Mucosa of descending colon (tissue), 3 donors: ENCODE data around the gene RIN3. TPM values are rescaled to one million over a fixed set of nuclear protein-coding genes. Genes with fewer than 3 reads are reported as not detected.
A peak's percentile ranks its signal among the peaks of the same experiment; 100 is the strongest.

Source experiments
- ATAC-seq: fragments of 200-7000 bp; cut with Tn5 transposase; one replicate; pipeline ENCODE4 v1.9.1; 2020; ENCODE audit warnings: mild to moderate bottlenecking, moderate library complexity
- DNase-seq, 3 donors: peaks; one replicate each; pipeline ENCODE4 v3.0.0-alpha.2; 2020
- H3K36me3 ChIP-seq: fragments of 200-600 bp; one replicate; pipeline ENCODE4 v1.8.0; 2021; ENCODE audit warnings: low read depth, mild to moderate bottlenecking
- H3K4me1 ChIP-seq: fragments of 200-600 bp; one replicate; pipeline ENCODE4 v1.8.0; 2021; ENCODE audit warnings: low read depth, mild to moderate bottlenecking
- H3K4me3 ChIP-seq: fragments of 200-600 bp; one replicate; pipeline ENCODE4 v1.8.0; 2021; ENCODE audit warnings: mild to moderate bottlenecking
- H3K9me3 ChIP-seq: fragments of 200-600 bp; one replicate; pipeline ENCODE4 v1.8.0; 2021; ENCODE audit warnings: mild to moderate bottlenecking
- CTCF ChIP-seq: fragments of 200-600 bp; IDR thresholded peaks from one replicate; pipeline ENCODE4 v1.8.0; 2022; ENCODE audit warnings: antibody characterized with exemption, mild to moderate bottlenecking
- intact Hi-C, 2 donors: fragments of 100-400 bp; cut with DNase I in 1 of 2; cut with micrococcal nuclease in 1 of 2; formaldehyde crosslinking; loops; one replicate each; pipeline versions ENCODE4 v1.11.0 to v1.11.1; 2022; cut with DNase I, micrococcal nuclease
- total RNA-seq, 3 donors: library from RNA; stranded (reverse); fragmentation: NEBNext Ultra II Directional in 2 of 3; extraction: Animal tissue kit (Norgen Biotek cat#: 25700) in 2 of 3; gene quantifications; one replicate each; pipeline versions ENCODE4 v1.2.1 to v1.2.4, GENCODE V29; 2021 to 2023
- donor health status: DM: no; HTN: no; CAD: no; lungs with moderate emphysema.
- donor health status: DM: no; HTN: no; CAD: no.
- donor health status: DM: no; HTN: yes; CAD: no.

RIN3 gene
- total RNA-seq, 3 donors from 2014 or later: 26.2 to 51.0 (median 32.9) TPM

DNA sequence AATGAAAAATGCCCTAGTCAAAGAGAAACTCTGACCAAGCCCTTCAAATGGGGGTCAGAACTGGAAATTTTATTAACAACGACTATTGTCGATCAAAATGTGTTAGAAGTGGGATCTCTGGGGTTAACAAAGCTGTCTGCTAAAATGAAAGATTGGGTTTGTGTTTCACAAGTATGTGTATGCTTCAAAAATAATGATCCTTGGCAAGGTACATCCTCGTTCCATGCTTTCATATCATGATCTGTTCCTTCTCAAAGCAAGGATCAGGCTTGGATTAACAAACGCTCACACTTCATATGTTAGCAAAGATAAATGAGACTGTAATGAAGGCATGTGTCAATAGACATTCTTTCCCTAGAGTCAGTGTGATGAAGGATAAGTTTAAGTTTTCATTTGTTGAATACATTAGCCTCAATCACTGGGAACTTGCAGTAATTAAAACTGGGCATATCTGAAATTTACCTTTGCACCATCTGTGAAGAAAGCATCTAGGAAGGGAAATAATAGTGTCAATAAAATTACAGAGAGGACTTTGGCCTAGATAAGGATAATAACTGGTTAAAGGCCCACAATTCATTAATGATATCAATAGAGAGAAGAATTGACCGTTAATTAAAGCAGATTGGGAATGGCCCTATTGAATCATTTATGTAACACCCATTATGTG is 91.8 kb downstream of the RIN3 start:
- no peak for TF ChIP-seq CTCF
- ATAC-seq: no peak
- peaks cover 9% of the 10 kb centered on the region for H3K4me1 ChIP-seq
- H3K9me3 ChIP-seq: no peaks in the 10 kb centered on the region
- no peaks in the 10 kb centered on the region for H3K36me3 ChIP-seq
- no peak for DNase-seq
- H3K4me3 ChIP-seq: no peak overlapping the region
- intact Hi-C loops: no loop called here

GRCh38 chr14:92607251-92607650 is 93.7 kb downstream of the RIN3 start:
- intact Hi-C loops: no loop called here
- H3K36me3 ChIP-seq: no peaks in the 10 kb centered on the region
- ATAC-seq: peak; percentile 3
- H3K4me3 ChIP-seq: no peak overlapping the region
- no peaks in the 10 kb centered on the region for H3K9me3 ChIP-seq
- DNase-seq: no peak
- no peak for TF ChIP-seq CTCF
- H3K4me1 ChIP-seq: peaks cover 20% of the 10 kb centered on the region

GRCh38 chr14:92607702-92608429 is 94.3 kb downstream of the RIN3 start:
- intact Hi-C loops: no loop called here
- no peaks in the 10 kb centered on the region for H3K9me3 ChIP-seq
- H3K36me3 ChIP-seq: no peaks in the 10 kb centered on the region
- no peak overlapping the region for H3K4me3 ChIP-seq
- peak; percentile 82 for ATAC-seq
- TF ChIP-seq CTCF: no peak
- peaks cover 20% of the 10 kb centered on the region for H3K4me1 ChIP-seq
- DNase-seq: peak in 1 of 3 donors; percentile 29

DNA sequence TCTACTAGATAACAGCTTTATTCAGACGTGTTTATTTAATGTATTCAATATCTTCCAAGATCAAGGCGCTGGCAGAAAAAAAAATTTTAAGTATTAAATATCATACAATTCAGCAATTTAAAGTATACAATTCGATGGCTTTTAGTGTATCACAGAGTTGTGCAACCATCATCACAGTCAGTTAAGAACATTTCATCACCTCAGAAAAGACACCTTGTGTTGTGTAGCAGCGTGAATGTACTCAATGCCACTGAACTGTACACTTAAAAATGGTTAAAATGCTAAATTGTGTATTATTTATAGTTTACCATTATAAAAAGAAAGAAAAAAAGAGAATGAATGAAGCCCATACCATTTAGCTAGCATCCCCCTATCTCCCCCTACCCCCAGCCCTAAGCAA is 96.4 kb downstream of the RIN3 start:
- Histone ChIP-seq H3K9me3 (no peaks in the 10 kb centered on the region), H3K36me3 (no peaks in the 10 kb centered on the region), H3K4me3 (no peak overlapping the region), H3K4me1 (peaks cover 20% of the 10 kb centered on the region)
- ATAC-seq (no peak), DNase-seq (no peak)
- intact Hi-C loops: no loop called here
- no peak for TF ChIP-seq CTCF

DNA sequence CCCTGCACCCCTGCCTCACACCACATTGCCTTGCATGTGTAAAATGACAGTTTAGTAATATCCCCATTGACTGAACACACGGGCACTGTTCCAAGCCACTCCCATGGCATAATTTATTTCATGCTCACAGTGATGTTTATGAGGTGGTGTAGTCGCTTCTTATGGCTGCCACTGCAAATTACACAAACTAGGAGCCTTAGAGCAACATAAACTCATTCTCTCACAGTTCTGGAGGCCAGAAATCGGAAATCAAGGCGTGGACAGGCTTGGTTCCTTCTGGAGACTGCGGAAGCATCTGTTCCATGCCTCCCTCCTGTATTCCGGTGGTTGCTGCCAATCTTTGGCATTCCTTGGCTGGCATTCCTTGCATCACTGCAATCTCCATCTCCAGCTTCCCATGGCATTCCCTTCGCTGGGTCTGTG is 97.3 kb downstream of the RIN3 start:
- Histone ChIP-seq H3K9me3 (no peaks in the 10 kb centered on the region), H3K36me3 (no peaks in the 10 kb centered on the region), H3K4me3 (no peak overlapping the region), H3K4me1 (peaks cover 20% of the 10 kb centered on the region)
- intact Hi-C loops: no loop called here
- ATAC-seq: peak; percentile 67
- DNase-seq: peak in 2 of 3 donors; percentile 58 to 92
- TF ChIP-seq CTCF: no peak
